Adrenal gland (tissue), 12 donors: ENCODE measurements around the gene RRBP1. TPM values are rescaled to one million over a fixed set of nuclear protein-coding genes. Genes with fewer than 3 reads are reported as not detected.
"Not testable (repeated sequence)": the region's sequence is repeated elsewhere in the genome, so short reads cannot be mapped to it uniquely, and the experiment has no call there.

Experiments
- DNase-seq, 7 donors: peaks; one replicate each; pipeline ENCODE4 v3.0.0-alpha.2; 2019 to 2020
- H3K27ac ChIP-seq, 5 donors: fragments of 200-600 bp; sonication (generic) in 4 of 5; 1 replicate in 3 of 5; 2 replicates in 2 of 5; pipeline versions ENCODE4 v1.5.1 to v1.8.0; 2016 to 2020; ENCODE audit warnings: mild to moderate bottlenecking in 1 of 5
- H3K27me3 ChIP-seq: fragments of 200-600 bp; 2 replicates; pipeline ENCODE4 v1.8.0; 2021
- H3K36me3 ChIP-seq, 2 donors: fragments of 200-600 bp; replicated peaks in 1 of 2; 1 replicate in 1 of 2; 2 replicates in 1 of 2; pipeline versions ENCODE4 v1.5.1 to v1.8.0; 2018 to 2022
- H3K4me1 ChIP-seq, 2 donors: fragments of 200-600 bp; replicated peaks in 1 of 2; 1 replicate in 1 of 2; 2 replicates in 1 of 2; pipeline versions ENCODE4 v1.5.1 to v1.8.0; 2018 to 2021
- H3K4me3 ChIP-seq, 4 donors: fragments of 200-600 bp; sonication (generic) in 3 of 4; one replicate each; pipeline ENCODE4 v1.5.1; 2016 to 2018
- H3K9me3 ChIP-seq, 3 donors: fragments of 200-600 bp; sonication (generic) in 1 of 3; replicated peaks in 1 of 3; 1 replicate in 2 of 3; 2 replicates in 1 of 3; pipeline versions ENCODE4 v1.5.1 to v1.8.0; 2016 to 2021
- POLR2A ChIP-seq, 2 donors: fragments of 450-650 bp; IDR thresholded peaks; one replicate each; pipeline ENCODE4 v1.6.1; 2017; ENCODE audit warnings: antibody characterized with exemption in 2 of 2, mild to moderate bottlenecking in 2 of 2, moderate library complexity in 1 of 2
- WGBS, 4 donors: extraction: QIAGEN DNeasy Blood & Tissue Kit in 2 of 4; methylation state at CpG; one replicate each; pipeline versions ENCODE4 v1.1.5 to v1.1.7; 2013 to 2017; 5-methylcytosine and 5-hydroxymethylcytosine counted together
- intact Hi-C, 2 donors: fragments of 100-400 bp; cut with DNase I; formaldehyde crosslinking; loops; one replicate each; pipeline versions ENCODE4 v1.14.1 to v1.15.0; 2022 to 2023
- polyA plus RNA-seq, 3 donors: library from polyadenylated mRNA; stranded (reverse); fragments of 200-250 nt in 2 of 3; fragments of 350-450 nt in 1 of 3; fragmentation: Illumina TruSeq in 1 of 3; extraction: RNeasy Lipid Tissue Mini Kit (QIAGEN cat#74804) in 1 of 3; gene quantifications; one replicate each; pipeline ENCODE4 v1.2.3, GENCODE V29; 2013 to 2014
- total RNA-seq, 9 donors: library from RNA; depleted of rRNA in 4 of 9; stranded (reverse); fragments of >200 nt in 4 of 9; fragments of 120-200 nt in 1 of 9; fragmentation: NEBNext Ultra II Directional in 1 of 9; extraction: Animal tissue kit (Norgen Biotek cat#: 25700) in 1 of 9; gene quantifications; one replicate each; pipeline versions ENCODE4 v1.1.0 to v1.2.4, GENCODE V29; 2013 to 2023
- TF ChIP-seq, protein P1 (sequence below), 6 experiments: fragments of 450-650 bp in 4 of 6; fragments of 200-600 bp in 2 of 6; sonication (generic) in 1 of 6; IDR thresholded peaks; 1 replicate in 5 of 6; 2 replicates in 1 of 6; pipeline versions ENCODE4 v1.5.1 to v1.8.0; 2016 to 2021; ENCODE audit warnings: antibody characterized with exemption in 6 of 6, mild to moderate bottlenecking in 2 of 6, moderate library complexity in 1 of 6
- donor health status: healthy with polysubstance abuse.
- donor health status: Bipolar disorder and iron deficiency.
- donor health status: DM: yes; HTN: yes; CAD: no.
- donor health status: DM: no; HTN: no; CAD: no.
- donor health status: DM: no; HTN: no; CAD: no.
- donor health status: DM: yes; HTN: yes; CAD: no.

RRBP1 gene
- total and polyA plus RNA-seq, 12 donors = 73.9 to 261 (median 122) TPM

DNA sequence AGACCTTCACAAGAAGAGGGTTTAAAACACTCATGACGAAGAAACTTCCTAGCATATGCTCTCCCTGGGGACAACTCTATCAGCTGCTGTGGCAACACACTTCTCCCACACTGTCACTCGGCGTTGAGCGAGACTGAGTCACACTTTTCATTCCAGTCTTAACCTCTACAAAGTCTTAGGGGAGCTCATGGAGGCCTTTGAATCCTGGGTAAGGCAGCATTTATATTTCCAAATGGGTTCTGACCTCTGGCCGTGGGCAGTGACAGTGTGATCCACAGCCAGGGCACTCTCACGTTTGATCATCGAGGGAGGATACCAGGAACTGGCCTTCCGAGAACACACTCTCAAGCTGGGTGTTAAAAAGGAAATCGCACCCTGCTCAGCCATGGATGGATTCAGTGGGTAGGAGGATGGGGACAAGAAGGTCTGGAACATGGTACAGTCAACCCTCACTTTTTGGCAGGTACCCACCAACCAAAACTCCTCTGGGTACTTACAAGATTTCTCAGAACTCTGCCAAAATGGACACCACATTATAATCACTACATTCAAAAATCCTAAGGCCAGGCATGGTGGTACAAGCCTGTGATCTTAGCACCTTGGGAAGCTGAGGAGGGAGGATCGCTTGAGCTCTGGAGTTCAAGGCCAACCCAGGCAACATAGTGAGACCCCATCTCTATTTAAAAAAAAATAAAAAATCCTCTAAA is 19.6 kb downstream of the RRBP1 start:
- no peak overlapping the region for H3K4me3 ChIP-seq
- peak overlapping the region in 2 of 5 donors; percentile 65 to 80 for H3K27ac ChIP-seq
- H3K36me3 ChIP-seq = peaks cover 0 to 12% of the 10 kb centered on the region in 2 donors
- TF ChIP-seq, protein P1, sequence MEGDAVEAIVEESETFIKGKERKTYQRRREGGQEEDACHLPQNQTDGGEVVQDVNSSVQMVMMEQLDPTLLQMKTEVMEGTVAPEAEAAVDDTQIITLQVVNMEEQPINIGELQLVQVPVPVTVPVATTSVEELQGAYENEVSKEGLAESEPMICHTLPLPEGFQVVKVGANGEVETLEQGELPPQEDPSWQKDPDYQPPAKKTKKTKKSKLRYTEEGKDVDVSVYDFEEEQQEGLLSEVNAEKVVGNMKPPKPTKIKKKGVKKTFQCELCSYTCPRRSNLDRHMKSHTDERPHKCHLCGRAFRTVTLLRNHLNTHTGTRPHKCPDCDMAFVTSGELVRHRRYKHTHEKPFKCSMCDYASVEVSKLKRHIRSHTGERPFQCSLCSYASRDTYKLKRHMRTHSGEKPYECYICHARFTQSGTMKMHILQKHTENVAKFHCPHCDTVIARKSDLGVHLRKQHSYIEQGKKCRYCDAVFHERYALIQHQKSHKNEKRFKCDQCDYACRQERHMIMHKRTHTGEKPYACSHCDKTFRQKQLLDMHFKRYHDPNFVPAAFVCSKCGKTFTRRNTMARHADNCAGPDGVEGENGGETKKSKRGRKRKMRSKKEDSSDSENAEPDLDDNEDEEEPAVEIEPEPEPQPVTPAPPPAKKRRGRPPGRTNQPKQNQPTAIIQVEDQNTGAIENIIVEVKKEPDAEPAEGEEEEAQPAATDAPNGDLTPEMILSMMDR (IDR thresholded peaks at IDR 0.05) = no peak
- no peak for TF ChIP-seq POLR2A (IDR thresholded peaks at IDR 0.05)
- no peaks in the 10 kb centered on the region for H3K27me3 ChIP-seq
- intact Hi-C loops = no loop called here
- no peaks in the 10 kb centered on the region for H3K9me3 ChIP-seq
- WGBS, 4 donors = 47 to 55% (median 50%) methylated on average over 9 to 10 of the region's 10 CpGs
- peak in 6 of 7 donors; percentile 56 to 77 (median 62) for DNase-seq
- H3K4me1 ChIP-seq = peaks cover 10 to 37% of the 10 kb centered on the region in 2 donors

DNA sequence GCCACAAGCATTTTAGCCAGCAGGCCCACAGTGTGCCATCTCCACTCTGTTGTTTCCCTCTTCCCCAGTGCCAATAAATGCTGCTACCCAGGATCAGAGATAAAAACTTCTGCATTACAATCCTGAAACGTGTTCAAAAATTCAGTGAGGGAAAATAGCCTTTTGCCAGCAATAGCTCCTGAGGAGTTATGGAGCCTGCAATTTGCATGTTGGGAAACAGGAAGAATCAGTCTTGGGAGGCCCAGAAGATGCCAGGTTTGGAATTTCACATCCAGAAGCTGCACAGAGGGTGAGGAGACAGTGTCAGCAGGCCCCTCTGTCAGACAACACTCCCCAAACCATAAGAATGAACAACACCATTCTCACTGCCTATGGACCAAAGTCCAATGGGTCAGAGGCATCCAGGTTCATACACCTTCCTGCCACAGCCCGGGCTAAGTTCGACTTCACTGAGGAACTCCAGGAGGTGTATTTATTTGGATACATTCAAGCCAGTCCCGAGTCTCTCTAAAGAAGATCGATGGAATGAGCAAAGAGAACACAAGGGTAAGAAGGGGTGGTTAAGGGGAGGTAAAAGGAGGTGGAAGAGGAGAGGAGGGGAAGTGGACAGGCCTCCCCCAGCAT is 20.8 kb downstream of the RRBP1 start:
- H3K4me3 ChIP-seq = no peak overlapping the region
- WGBS, 4 donors = 73 to 77% (median 75%) methylated on average over 5 of the region's 5 CpGs
- H3K36me3 ChIP-seq = peaks cover 0 to 12% of the 10 kb centered on the region in 2 donors
- no peaks in the 10 kb centered on the region for H3K9me3 ChIP-seq
- peak in 2 of 7 donors; percentile 18 to 46 for DNase-seq
- intact Hi-C loops = no loop called here
- H3K27ac ChIP-seq = peak overlapping the region in 2 of 5 donors; percentile 0 to 80
- no peaks in the 10 kb centered on the region for H3K27me3 ChIP-seq
- TF ChIP-seq, protein P1 (IDR thresholded peaks at IDR 0.05) = no peak
- no peak for TF ChIP-seq POLR2A (IDR thresholded peaks at IDR 0.05)
- H3K4me1 ChIP-seq = peaks cover 18 to 44% of the 10 kb centered on the region in 2 donors

DNA sequence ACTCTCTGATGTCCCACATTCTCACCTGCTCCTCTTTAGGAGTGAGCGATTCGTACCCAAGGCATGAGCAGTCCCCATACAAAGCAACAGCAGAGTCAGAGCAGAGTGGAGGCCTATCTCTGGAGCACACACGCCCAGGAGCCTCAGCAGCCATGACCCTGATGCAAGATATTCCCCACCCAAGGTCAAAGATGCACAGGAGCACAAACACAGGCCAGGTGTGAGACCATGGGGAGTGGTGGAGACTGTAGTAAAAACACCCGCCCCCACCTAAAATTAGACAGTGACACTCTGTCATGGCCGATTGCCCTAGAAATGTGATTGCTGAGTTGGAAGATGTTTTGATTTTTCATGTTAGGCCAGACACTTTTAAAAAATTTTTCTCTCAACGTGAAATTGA is 21.4 kb downstream of the RRBP1 start:
- TF ChIP-seq POLR2A (IDR thresholded peaks at IDR 0.05) = no peak
- TF ChIP-seq, protein P1 (IDR thresholded peaks at IDR 0.05) = no peak
- H3K27me3 ChIP-seq = no peaks in the 10 kb centered on the region
- peaks cover 0 to 12% of the 10 kb centered on the region in 2 donors for H3K36me3 ChIP-seq
- H3K27ac ChIP-seq = peak overlapping the region in 2 of 5 donors; percentile 29 to 80
- 67 to 74% (median 72%) methylated on average over 6 of the region's 6 CpGs for WGBS, 4 donors
- H3K9me3 ChIP-seq = no peaks in the 10 kb centered on the region
- H3K4me1 ChIP-seq = peaks cover 18 to 44% of the 10 kb centered on the region in 2 donors
- peak in 1 of 7 donors; percentile 19 for DNase-seq
- no peak overlapping the region for H3K4me3 ChIP-seq
- intact Hi-C loops = no loop called here

DNA sequence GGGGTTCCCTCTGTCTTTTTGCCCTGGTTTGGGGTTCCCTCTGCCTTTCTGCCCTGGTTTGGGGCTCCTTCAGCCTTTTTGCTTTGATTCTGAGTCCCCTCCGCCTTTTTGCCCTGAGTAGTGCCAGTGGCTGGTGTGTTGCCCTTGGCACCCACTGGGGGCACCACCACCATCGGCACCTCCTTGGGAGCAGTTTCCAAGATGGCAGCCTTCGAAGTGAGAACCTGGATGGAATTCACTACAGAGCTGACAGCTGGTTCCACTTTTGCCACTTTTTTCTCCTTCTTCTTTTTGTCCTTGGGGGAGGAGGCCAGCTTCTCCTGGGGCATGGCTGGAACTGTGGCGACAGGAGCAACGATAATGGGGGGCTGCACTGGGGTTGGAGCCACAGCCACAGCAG is 22.2 kb downstream of the RRBP1 start:
- no peak overlapping the region for H3K4me3 ChIP-seq
- no peaks in the 10 kb centered on the region for H3K9me3 ChIP-seq
- TF ChIP-seq, protein P1 (IDR thresholded peaks at IDR 0.05) = no peak
- no peak for TF ChIP-seq POLR2A (IDR thresholded peaks at IDR 0.05)
- H3K36me3 ChIP-seq = peaks cover 0 to 12% of the 10 kb centered on the region in 2 donors
- peaks cover 18 to 44% of the 10 kb centered on the region in 2 donors for H3K4me1 ChIP-seq
- peak in 3 of 7 donors; percentile 6 to 36 (median 14) for DNase-seq
- H3K27ac ChIP-seq = peak overlapping the region in 2 of 5 donors; percentile 3 to 4
- no peaks in the 10 kb centered on the region for H3K27me3 ChIP-seq
- WGBS, 4 donors = 93 to 99% (median 98%) methylated on average over 5 of the region's 5 CpGs
- intact Hi-C loops = no loop called here

DNA sequence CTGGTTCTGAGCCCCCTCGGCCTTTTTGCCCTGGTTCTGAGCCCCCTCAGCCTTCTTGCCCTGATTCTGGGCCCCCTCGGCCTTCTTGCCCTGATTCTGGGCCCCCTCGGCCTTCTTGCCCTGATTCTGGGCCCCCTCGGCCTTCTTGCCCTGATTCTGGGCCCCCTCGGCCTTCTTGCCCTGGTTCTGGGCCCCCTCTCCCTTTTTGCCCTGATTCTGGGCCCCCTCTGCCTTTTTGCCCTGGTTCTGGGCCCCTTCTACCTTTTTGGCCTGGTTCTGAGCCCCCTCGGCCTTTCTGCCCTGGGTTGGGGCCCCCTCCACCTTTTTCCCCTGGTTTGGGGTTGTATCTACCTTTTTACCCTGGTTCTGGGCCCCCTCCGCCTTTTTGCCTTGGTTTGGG is 22.7 kb downstream of the RRBP1 start:
- H3K4me3 ChIP-seq, H3K27ac ChIP-seq, intact Hi-C loops, H3K9me3 ChIP-seq, H3K27me3 ChIP-seq, DNase-seq: not testable (repeated sequence)
- Histone ChIP-seq H3K36me3 (peaks cover 0 to 15% of the 10 kb centered on the region in 2 donors), H3K4me1 (peaks cover 18 to 44% of the 10 kb centered on the region in 2 donors)
- 89 to 100% (median 92%) methylated on average over 6 to 7 of the region's 7 CpGs for WGBS, 4 donors
